K562 (cell line): Measurements from ENCODE around the gene EFCAB9. TPM values are rescaled to one million over a fixed set of nuclear protein-coding genes. Genes with fewer than 3 reads are reported as not detected.

ENCODE experiments used
- BRF2 ChIP-seq: IDR thresholded peaks from 3 replicates; pipeline ENCODE4 v1.6.1; 2011; ENCODE audit warnings: borderline replicate concordance, mild to moderate bottlenecking; ENCODE audit not compliant: insufficient read length, insufficient read depth
- CHD7 ChIP-seq: fragments of 200-600 bp; sonication (generic); IDR thresholded peaks from one replicate; pipeline ENCODE4 v1.6.1; 2012; ENCODE audit warnings: mild to moderate bottlenecking, low read depth, low read length, inconsistent platforms
- EP400 ChIP-seq: fragments of 450-650 bp; IDR thresholded peaks from 2 replicates; pipeline ENCODE4 v1.6.1; 2017; ENCODE audit warnings: antibody characterized with exemption, mild to moderate bottlenecking, moderate library complexity
- ESRRB ChIP-seq: fragments of 250-450 bp; sonication (Bioruptor Pico); IDR thresholded peaks from 2 replicates; pipeline ENCODE4 v1.5.0; 2020; ENCODE audit warnings: mild to moderate bottlenecking, moderate library complexity, borderline replicate concordance
- FOXA3 ChIP-seq, 2 experiments: fragments of 450-650 bp in 1 of 2; sonication (generic) in 1 of 2; formaldehyde crosslinking; IDR thresholded peaks in 1 of 2; conservative IDR thresholded peaks in 1 of 2; 2 replicates each; pipeline versions ENCODE4 v1.4.0 to v1.8.0; 2020 to 2022; ENCODE audit warnings: mild to moderate bottlenecking in 2 of 2, missing genetic modification reagents in 1 of 2
- GATAD2A ChIP-seq: fragments of 450-650 bp; IDR thresholded peaks from 2 replicates; pipeline ENCODE4 v1.6.1; 2017
- HLTF ChIP-seq: fragments of 450-650 bp; IDR thresholded peaks from 2 replicates; pipeline ENCODE4 v1.6.1; 2016
- MTA1 ChIP-seq: fragments of 450-650 bp; IDR thresholded peaks from 2 replicates; pipeline ENCODE4 v1.6.1; 2017; ENCODE audit warnings: borderline replicate concordance
- MTA3 ChIP-seq: fragments of 450-650 bp; formaldehyde crosslinking; IDR thresholded peaks from 2 replicates; pipeline ENCODE4 v1.6.1; 2017; ENCODE audit warnings: mild to moderate bottlenecking, borderline replicate concordance
- NR2C2 ChIP-seq, 2 experiments: fragments of 200-800 bp in 1 of 2; sonication (Bioruptor generic) in 1 of 2; sonication (generic) in 1 of 2; formaldehyde crosslinking in 1 of 2; IDR thresholded peaks; 2 replicates each; pipeline versions ENCODE4 v1.6.1 to v1.8.0; 2016 to 2022; ENCODE audit warnings: mild to moderate bottlenecking in 1 of 2, missing compliant biosample characterization in 1 of 2, missing genetic modification characterization in 1 of 2, missing genetic modification reagents in 1 of 2
- RBM25 ChIP-seq: fragments of 200-400 bp; formaldehyde crosslinking; IDR thresholded peaks from 2 replicates; pipeline ENCODE4 v1.6.1; 2018; ENCODE audit warnings: low read length, low read depth, moderate library complexity; ENCODE audit not compliant: severe bottlenecking
- SOX6 ChIP-seq: fragments of 450-650 bp; IDR thresholded peaks from 2 replicates; pipeline ENCODE4 v1.6.1; 2014; ENCODE audit warnings: mild to moderate bottlenecking
- ZBTB1 ChIP-seq: sonication (generic); formaldehyde crosslinking; IDR thresholded peaks from 2 replicates; pipeline ENCODE4 v1.8.1; 2023; ENCODE audit warnings: missing genetic modification reagents, low read depth, mild to moderate bottlenecking, borderline replicate concordance
- ZNF445 ChIP-seq: fragments of 250-450 bp; sonication (Bioruptor Pico); IDR thresholded peaks from 2 replicates; pipeline ENCODE4 v1.4.0; 2020; ENCODE audit warnings: low read depth, mild to moderate bottlenecking, moderate library complexity
- polyA plus RNA-seq, 8 experiments: library from polyadenylated mRNA; depleted of rRNA in 4 of 8; stranded (reverse) in 5 of 8; unstranded in 3 of 8; fragments of >200 nt; fragmentation: Nextera tagmentation in 2 of 8; fragmentation: Illumina TruSeq in 1 of 8; extraction: Ambion mirVana in 2 of 8; extraction: Trizol in 1 of 8; gene quantifications; 2 replicates each; pipeline versions ENCODE4 v1.2.1 to v1.2.3, GENCODE V29; 2011 to 2014; ENCODE audit warnings: inconsistent platforms in 1 of 8, missing spikeins in 1 of 8
- total RNA-seq, 7 experiments: library from RNA; depleted of rRNA in 6 of 7; stranded (reverse); fragments of >200 nt in 6 of 7; fragmentation: Illumina TruSeq in 2 of 7; extraction: Trizol in 2 of 7; gene quantifications; 2 replicates each; pipeline versions ENCODE4 v1.2.1 to v1.2.3, GENCODE V29; 2011 to 2021; ENCODE audit warnings: low replicate concordance in 1 of 7

The EFCAB9 gene
- total and polyA plus RNA-seq, 9 of the 15 experiments (the other 6 are each of a cell fraction or from before 2014, with no cell fraction given), result not detected

GRCh38 chr5:172150514-172151425, 43.2 kb upstream of the EFCAB9 start (continued):
- TF ChIP-seq SOX6 (peak; percentile 65; the same call in 1 of the 2 replicates), MTA3 (peak; percentile 69; the same call in 1 of the 2 replicates), CHD7 (no peak), FOXA3 (CRISPR knock-in tag; conservative IDR thresholded peaks at IDR 0.05 in 1 of 2, IDR thresholded peaks at IDR 0.05 in 1 of 2) (peak; percentile 66 to 69; a peak in 3 of 4 replicates), EP400 (no peak; the same call in 1 of the 2 replicates), ZBTB1 (CRISPR knock-in tag) (peak; percentile 99), NR2C2 (CRISPR knock-in tag; IDR thresholded peaks at IDR 0.05) (peak; percentile 63; the same call in 1 of the 2 replicates), NR2C2 (tag; IDR thresholded peaks at IDR 0.05) (peak; percentile 72), GATAD2A (no peak), MTA1 (0 out of 2 replicates have a peak, but pooled peaks have one; percentile 35), RBM25 (peak; percentile 92), BRF2 (no peak), HLTF (no peak), ESRRB (no peak), ZNF445 (CRISPR knock-in tag) (no peak)
